DMS79 (cell line): ENCODE measurements around the gene ABHD11.
"Not testable (repeated sequence)": the region's sequence is repeated elsewhere in the genome, so short reads cannot be mapped to it uniquely, and the experiment has no call there.

Experiments used
- DNase-seq: peaks from one replicate; lab custom pipeline; 2025; lab: John Stamatoyannopoulos, UW

The ABHD11 gene

GRCh38 chr7:73742753-73743641 lies 4.4 kb upstream of the ABHD11 start:
- peak; percentile 99 for DNase-seq

DNA sequence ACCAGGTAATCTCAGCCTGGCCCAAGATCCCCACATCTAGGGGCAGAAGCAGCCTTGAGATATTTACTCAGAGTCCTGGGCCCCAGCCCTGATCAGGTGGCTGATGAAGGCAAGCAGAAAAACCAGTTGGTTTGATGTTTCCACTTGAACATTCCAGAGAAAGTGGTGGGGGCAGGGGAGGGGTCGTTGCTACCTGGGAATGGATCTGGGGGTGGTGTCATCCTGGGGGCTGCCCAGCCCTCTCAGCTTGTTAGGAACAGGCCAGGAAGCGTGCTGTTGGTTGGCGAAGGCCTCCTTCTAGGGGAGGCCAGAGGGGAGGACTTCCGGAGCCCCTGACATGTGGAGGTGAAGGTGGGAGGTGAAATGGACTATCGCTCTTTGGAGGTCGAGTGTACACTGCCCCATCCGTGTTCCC lies 3.7 kb upstream of the ABHD11 start:
- DNase-seq, result peak; percentile 88

DNA sequence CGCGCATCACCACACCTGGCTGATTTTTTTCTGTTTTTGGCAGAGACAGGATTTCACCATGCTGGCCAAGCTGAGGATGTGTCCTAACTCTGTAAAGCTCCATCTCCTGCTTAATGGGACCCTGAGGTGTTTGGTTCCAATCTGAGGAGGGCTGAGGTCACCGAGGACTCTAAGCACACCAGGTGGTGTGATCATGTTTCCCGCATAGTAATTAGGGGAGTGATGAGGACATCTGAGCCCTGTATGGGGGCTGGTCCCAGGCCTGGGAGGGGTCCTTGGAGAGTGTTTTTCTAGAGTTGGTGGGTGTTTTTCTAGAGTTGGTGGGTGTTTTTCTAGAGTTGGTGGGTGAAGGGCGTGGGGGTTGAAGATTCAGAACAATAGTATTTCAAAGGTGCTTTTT lies 3.0 kb upstream of the ABHD11 start:
- DNase-seq, result peak; percentile 83

- no peak for DNase-seq
Observed at GRCh38 chr7:73740771-73741170, 2.2 kb upstream of the ABHD11 start.

DNA sequence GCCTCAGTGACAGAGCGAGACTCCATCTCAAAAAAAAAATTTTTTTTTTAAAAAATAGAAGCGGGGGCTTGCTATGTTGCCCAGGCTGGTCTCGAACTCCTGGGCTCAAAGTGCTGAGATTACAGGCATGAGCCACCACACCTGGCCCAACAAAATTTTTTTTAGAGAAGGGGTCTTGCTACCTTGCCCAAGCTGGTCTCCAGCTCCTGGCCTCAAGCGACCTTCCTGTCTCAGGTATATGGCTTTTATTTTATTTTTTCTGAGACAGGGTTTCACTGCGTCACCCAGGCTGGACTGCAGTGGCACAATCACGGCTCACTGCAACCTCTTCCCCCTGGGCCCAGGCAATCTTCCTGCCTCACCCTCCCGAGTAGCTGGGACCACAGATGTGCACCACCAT lies 1.6 kb upstream of the ABHD11 start:
- no peak for DNase-seq

- DNase-seq, result no peak
Observed at GRCh38 chr7:73739387-73739767, 775 bp upstream of the ABHD11 start.

DNA sequence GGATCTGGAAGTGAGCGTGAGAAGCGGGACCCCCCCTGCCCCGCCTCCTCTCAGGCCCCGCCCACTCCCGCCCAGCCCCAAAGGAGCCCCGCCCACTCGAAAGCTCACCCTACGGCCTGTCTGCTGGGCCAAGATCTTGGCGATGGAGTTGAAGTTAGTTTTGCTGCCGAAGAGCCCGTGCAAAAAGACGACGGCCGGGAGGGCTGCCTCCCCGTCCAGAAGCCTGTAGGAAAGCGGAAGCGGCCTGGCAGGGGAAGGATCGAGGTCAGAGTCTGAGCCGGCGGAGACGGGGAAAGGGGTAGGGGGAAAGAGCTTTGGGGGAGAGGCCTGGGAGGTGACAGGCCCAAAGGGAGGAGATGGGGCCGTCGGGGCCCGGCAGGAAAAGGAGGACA lies 386 bp downstream of the ABHD11 start:
- DNase-seq, result no peak

GRCh38 chr7:73737491-73738219 lies 947 bp downstream of the ABHD11 start:
- DNase-seq, result no peak

GRCh38 chr7:73736885-73737284 lies 1.7 kb downstream of the ABHD11 start:
- DNase-seq, result no peak

DNA sequence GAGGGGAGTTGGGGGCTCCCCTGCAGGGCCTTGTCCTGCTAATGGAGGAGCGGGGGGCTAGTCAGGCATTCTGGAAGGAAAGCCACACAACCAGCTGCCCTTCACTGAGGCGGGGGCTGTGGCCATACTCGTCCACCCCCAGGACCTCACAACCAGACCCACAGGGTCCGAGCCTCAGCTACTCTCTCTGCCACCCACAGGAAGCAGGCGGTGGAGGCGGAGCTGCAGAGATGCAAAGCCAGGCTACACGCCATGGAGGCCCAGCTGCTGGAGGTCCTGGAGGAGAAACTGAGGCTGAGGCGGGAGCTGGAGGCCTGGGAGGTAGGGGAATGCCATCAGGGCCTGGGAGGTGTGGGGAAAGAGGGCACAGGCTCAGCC lies 3.1 kb downstream of the ABHD11 start:
- no peak for DNase-seq

GRCh38 chr7:73734619-73735527 lies 3.7 kb downstream of the ABHD11 start:
- DNase-seq, result peak; percentile 39

- DNase-seq, result no peak
Observed at GRCh38 chr7:73732397-73732796, 6.2 kb downstream of the ABHD11 start.

DNA sequence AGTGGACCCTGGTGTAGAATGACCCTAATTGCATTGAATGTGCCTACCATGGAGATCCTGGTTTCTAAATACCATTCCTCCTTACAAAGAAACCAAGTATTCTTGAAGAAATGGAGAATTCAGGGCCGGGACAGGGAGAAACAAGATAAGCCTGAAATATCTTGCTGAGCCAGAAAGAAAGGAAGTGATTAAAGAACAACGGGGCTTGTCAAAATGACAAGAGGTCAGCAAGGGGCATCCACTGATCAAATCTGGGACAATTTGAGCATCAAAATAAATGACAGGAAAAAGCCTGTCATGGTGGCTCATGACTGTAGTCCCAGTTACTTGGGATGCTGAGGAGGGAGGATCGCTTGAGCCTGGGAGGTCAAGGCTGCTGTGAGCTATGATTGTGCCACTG lies 8.1 kb downstream of the ABHD11 start:
- DNase-seq, result no peak

DNA sequence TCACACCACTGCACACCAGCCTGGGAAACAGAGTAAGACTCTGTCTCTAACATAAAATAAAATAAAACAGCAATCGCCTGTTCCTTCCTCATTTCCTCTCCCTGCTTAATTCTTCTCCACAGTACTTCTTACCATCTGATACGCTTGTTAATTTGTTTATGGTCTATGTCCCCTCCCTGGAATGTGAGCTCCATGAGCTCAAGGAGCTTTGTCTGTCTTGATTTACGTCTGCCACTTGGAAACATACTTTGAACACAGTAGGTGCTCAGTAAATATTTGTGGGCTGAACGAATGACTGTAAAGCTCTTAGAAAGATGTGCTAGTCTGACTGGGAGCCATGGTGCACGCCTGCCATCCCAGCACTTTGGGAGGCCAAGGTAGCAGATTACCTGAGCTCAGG lies 10.1 kb downstream of the ABHD11 start:
- no peak for DNase-seq

DNA sequence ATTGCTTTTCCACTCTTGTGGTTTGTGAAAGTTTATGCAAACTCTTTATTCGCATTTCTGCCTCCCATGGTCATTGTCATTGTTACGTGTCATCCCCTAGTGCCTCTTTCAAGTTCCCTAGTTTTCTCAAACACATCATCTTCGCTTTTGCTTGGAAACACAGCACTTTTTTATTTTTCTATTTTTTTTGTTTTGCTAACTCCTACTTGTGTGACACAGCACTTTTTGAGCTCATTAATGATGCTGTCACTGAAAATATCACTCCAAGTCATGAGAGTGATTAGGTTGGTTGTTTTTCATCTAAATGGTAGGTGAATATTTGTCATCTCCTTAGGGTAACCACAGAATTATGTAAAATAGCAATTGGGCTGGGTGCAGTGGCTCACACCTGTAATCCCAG lies 10.7 kb downstream of the ABHD11 start:
- no peak for DNase-seq

- no peak for DNase-seq
Observed at GRCh38 chr7:73726083-73726466, 12.5 kb downstream of the ABHD11 start.

DNA sequence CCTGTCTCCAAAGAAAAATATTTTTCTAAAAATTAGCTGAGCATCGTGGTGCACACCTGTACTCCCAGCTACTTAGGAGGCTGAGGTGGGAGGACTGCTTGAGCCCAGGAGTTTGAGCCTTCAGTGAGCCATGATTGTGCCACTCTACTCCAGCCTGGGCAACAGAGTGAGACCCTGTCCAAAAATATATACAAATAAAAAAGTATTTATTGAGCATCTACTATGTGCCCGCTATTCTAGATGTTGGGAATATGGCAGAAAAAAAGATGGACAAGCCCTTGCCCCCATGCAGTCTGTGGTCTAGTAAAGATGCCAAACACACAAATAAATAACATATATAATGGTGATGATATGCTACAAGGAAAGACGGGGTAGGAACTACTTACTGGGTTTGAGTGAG lies 14.8 kb downstream of the ABHD11 start:
- no peak for DNase-seq

DNA sequence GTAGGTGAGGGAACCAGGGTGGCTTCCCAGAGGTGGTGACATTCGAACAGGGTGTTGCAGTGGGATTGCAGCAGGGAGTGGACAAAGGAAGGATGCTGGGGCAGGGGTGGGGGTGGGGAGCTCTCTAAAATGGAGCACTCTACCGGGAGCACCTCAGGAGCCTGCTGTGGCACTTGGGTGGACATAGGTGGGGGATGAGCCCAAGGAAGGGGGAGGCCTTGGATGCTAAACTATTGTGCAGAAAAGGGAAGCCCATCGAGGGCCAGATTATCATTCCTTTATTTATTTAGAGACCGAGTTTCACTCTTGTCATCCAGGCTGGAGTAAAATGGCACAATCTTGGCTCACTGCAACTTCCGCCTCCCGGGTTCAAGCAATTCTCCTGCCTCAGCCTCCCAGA lies 15.8 kb downstream of the ABHD11 start:
- DNase-seq, result no peak

DNA sequence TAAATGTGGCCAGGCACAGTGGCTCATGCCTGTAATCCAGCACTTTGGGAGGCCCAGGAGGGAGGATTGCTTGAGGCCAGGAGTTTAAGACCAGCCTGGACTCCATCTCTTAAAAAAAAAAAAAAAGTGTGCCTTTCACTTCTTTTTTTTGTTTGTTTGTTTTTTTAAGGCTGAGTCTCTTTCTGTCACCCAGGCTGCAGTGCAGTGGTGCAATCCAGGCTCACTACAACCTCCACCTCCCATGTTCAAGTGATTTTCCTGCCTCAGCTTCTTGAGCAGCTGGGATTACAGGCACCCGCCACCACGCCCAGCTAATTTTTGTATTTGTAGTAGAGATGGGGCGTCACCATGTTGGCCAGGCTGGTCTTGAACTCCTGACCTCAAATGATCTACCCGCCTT lies 16.4 kb downstream of the ABHD11 start:
- DNase-seq, result not testable (repeated sequence)

DNA sequence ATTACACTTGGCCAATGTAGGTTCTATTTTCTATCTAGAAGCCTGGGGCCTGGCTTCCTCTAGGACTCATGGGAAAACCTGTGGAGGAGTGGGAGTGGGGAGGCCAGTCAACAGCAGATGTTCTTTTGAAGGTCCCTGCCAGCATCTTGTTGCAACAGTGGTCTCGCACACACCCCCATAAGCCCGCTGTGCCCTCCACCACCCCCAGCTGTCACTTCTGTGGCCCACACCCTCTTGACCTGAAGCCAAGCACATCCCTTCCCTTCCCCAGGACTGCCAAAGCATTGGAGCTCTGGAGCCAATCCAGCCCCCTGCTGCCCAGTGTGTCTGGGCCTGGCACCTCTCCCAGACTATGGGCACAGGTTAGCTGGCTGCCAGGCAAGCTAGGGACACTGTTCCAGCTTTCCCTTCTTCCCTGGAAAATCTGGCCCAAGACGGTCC lies 17.2 kb downstream of the ABHD11 start:
- DNase-seq, result peak; percentile 90

- DNase-seq, result not testable (repeated sequence)
Observed at GRCh38 chr7:73720443-73720842, 18.2 kb downstream of the ABHD11 start.

- DNase-seq, result no peak
Observed at GRCh38 chr7:73719806-73720169, 18.8 kb downstream of the ABHD11 start.
